GM15510 (cell line): ENCODE results near the gene ST6GALNAC4.

Source experiments
- POLR2A ChIP-seq: IDR thresholded peaks from 3 replicates; pipeline ENCODE4 v1.6.1; 2011; ENCODE audit warnings: borderline replicate concordance; ENCODE audit not compliant: insufficient read length; ENCODE audit errors: extremely low read depth

The ST6GALNAC4 gene

DNA sequence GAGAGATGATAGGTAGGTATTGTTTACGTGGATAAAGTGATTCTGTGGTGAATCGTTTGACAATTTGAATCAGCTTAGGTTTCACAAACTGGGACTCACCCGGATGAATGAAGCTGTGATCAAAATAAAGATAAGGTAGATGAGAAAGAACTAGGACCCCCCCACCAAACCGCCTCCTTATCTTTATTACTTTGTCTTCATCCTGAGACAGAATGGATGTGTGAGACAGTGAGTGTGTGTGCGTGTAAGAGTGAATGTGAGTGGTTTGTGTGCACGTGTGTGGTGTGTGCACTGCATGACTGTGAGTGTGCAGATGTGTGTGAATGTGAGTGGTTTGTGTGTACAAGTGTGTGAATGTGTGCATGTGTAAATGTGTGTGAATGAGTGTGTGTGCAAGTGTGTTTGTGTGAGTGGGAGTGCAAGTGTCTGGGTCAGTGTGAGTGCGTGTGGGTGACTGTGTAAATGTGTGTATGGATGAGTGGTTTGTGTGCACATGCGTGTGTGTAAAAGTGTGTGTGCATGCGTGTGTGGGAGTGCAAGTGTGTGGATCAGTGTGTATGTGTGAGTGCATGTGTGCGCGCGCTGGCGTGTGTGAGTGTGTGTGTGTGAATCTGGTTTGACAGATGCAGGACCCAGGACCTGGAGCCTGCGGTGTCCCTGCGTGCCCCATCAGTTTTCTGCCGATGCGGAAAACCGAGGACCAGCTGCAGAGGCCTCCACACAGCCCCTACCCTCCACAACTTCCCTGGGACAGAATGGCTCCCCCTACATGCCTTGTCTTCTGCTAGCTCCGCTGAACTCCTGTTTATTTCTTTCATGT lies 51.0 kb downstream of the ST6GALNAC4 start:
- no peak for TF ChIP-seq POLR2A

DNA sequence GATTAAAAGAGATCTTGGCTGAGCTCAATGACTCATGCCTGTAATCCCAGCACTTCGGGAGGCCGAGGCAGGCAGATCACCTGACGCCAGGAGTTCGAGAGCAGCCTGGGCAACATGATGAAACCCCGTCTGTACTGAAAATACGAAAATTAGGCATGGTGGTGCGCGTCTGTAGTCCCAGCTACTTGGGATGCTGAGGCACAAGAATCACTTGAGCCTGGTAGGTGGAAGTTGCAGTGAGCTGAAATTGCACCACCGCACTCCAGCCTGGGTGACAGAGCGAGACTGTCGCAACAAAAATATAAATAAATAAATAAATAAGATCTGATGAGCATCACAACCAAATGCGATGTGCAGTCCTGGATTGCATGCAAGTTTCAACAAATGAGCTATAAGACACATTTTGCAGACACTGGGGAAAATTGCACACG lies 53.6 kb downstream of the ST6GALNAC4 start:
- no peak for TF ChIP-seq POLR2A

DNA sequence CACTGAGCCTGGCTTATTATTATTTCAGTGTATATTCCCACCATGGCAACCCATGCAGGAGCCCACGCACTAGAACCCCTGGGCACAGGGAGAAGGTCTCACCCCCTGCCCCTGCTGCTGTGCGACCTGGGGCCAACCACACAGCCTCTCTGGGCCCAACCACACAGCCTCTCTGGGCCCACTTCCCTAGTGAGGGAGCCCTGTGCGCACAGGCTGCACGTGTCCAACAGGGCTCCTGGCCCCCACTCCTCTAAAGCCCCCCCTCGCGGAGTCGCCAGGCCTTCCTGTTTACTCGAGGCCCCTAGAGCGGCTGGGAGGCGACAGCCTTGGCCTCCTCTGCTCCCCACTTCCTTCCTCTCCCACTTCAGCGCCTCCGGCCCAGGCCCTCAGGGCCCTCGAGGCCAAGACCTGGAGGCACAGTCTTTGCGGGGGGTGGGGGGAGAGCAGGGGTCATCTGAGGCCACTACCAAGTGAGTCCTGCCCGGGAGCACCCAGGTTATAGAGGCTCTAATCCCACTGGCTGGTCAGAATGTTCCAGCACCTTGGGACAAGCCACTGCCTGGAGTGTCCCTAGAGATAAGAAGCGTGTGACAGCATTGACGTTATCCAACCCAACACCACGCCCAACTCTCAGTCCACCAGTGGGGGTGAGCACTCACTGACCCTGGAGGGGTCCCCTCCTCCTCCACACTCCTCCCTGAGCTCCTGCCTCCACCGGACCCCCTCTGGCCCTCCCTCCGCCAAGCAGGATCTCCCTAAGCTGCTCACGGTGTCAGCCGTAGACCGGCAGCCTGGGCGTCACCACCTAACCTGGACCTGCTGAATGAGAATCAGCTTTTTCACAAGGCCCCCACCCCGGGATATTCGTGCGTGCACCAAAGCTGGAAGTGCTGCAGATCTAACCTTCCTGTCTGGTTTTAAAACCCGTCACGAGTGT lies 54.5 kb downstream of the ST6GALNAC4 start:
- no peak for TF ChIP-seq POLR2A

DNA sequence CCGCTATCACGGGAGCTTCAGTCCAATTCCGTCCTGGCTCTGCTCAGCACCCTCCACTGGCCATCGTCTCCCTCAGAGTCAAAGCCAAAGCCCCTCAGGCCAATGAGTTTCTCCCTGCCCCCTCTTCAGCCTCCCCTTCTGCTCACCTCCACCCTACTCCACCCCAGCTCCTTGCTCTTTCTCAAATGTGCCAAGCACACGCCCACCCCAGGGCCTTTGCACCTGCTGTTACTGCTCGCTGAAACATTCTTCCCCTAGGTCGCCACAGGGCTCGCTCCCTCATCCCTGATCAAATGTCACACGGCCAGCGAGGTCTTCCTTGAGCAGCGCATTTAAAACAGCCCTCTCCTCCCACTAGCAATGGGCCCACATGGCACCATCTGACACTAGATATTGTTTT lies 56.1 kb downstream of the ST6GALNAC4 start:
- TF ChIP-seq POLR2A: no peak

DNA sequence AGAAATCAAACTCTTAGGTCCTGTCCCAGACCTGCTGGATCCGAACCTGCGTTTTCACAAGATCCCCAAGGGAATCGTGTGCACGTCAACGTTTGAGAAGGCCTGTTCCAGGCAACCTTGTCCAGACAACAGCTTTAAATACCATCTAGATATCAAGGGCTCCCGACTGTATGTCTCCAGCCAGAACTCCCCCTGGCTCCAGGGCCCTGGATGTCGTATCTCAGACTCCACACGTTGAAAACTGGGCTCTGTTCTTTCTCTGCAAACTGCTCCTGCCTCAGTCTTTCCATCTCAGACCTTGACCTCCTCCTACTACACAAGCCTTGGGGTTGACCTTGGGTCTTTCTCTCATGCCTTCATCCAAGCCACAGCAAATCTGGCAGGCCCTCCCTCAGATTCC lies 56.6 kb downstream of the ST6GALNAC4 start:
- TF ChIP-seq POLR2A: no peak

DNA sequence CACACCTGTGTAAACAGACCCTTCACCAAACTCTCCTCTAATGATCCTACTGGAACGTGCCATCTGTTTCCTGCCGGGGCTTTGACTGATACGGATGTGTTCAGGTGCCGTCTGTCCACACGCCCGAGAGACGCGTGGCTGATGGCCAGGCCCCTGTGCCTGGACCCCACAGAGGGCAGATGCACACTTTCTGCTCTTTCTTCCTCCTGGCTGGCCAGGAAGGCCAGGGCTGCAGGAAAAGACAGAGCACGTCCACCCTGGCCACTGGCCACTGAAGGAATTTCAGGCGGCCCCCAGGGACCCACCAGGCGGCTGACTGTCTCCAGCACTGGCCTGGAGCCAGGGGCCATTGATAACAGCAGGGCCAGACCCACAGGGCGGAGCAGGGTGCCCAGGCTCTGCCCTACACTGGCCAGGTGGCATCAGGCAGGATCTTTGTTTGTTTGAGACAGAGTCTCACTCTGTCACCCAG lies 58.8 kb downstream of the ST6GALNAC4 start:
- TF ChIP-seq POLR2A: no peak
